Smooth muscle cell (in vitro differentiated cells): ENCODE measurements around the gene CDKN2D. TPM values are rescaled to one million over a fixed set of nuclear protein-coding genes. Genes with fewer than 3 reads are reported as not detected.
A peak's percentile ranks its signal among the peaks of the same experiment; 100 is the strongest.

Experiments used
- DNase-seq: peaks from one replicate; lab custom pipeline; 2025; ENCODE audit not compliant: unreplicated experiment; lab: John Stamatoyannopoulos, UW
- H2AFZ ChIP-seq: fragments of 200-600 bp; sonication (generic); 2 replicates; pipeline ENCODE4 v1.6.0; 2016; ENCODE audit warnings: antibody characterized with exemption, low read depth, mild to moderate bottlenecking
- H3F3A ChIP-seq: fragments of 200-600 bp; sonication (generic); 2 replicates; pipeline ENCODE4 v1.6.0; 2017; ENCODE audit warnings: antibody characterized with exemption, low read depth
- H3K27ac ChIP-seq: fragments of 200-600 bp; sonication (generic); 2 replicates; pipeline ENCODE4 v1.5.1; 2016; ENCODE audit warnings: low read depth, mild to moderate bottlenecking
- H3K27me3 ChIP-seq: fragments of 200-600 bp; sonication (generic); 2 replicates; pipeline ENCODE4 v1.6.1; 2016; ENCODE audit warnings: low read depth, mild to moderate bottlenecking
- H3K36me3 ChIP-seq: fragments of 200-600 bp; sonication (generic); 2 replicates; pipeline ENCODE4 v1.5.1; 2016; ENCODE audit warnings: low read depth
- H3K4me1 ChIP-seq: fragments of 200-600 bp; sonication (generic); 2 replicates; pipeline ENCODE4 v1.5.1; 2016; ENCODE audit warnings: low read depth
- H3K4me2 ChIP-seq: fragments of 200-600 bp; sonication (generic); 2 replicates; pipeline ENCODE4 v1.6.0; 2016; ENCODE audit warnings: mild to moderate bottlenecking
- H3K4me3 ChIP-seq: fragments of 200-600 bp; sonication (generic); 2 replicates; pipeline ENCODE4 v1.5.1; 2016; ENCODE audit warnings: mild to moderate bottlenecking
- H3K79me2 ChIP-seq: fragments of 200-600 bp; sonication (generic); 2 replicates; pipeline ENCODE4 v1.6.0; 2016; ENCODE audit warnings: low read depth, mild to moderate bottlenecking
- H3K9ac ChIP-seq: fragments of 200-600 bp; sonication (generic); 2 replicates; pipeline ENCODE4 v1.6.0; 2016; ENCODE audit warnings: low read depth
- H3K9me3 ChIP-seq: fragments of 200-600 bp; sonication (generic); replicated peaks from 2 replicates; pipeline ENCODE4 v1.5.1; 2016; ENCODE audit warnings: low read depth
- H4K20me1 ChIP-seq: fragments of 200-600 bp; sonication (generic); 2 replicates; pipeline ENCODE4 v1.6.0; 2016; ENCODE audit warnings: low read depth
- CTCF ChIP-seq: fragments of 200-600 bp; sonication (generic); IDR thresholded peaks from 2 replicates; pipeline ENCODE4 v1.5.1; 2017; ENCODE audit warnings: borderline replicate concordance, mild to moderate bottlenecking, antibody characterized with exemption; ENCODE audit not compliant: insufficient read depth, poor library complexity, severe bottlenecking
- WGBS: methylation state at CpG from one replicate; pipeline ENCODE4 v1.1.7; 2016; ENCODE audit warnings: low lambda C conversion rate; 5-methylcytosine and 5-hydroxymethylcytosine counted together
- polyA plus RNA-seq: library from polyadenylated mRNA; unstranded; fragments of >200 nt; fragmentation: Nextera tagmentation; extraction: Ambion mirVana; gene quantifications from 2 replicates; pipeline ENCODE4 v1.2.1, GENCODE V29; 2016
- total RNA-seq: library from RNA; depleted of rRNA; stranded (reverse); fragments of >200 nt; gene quantifications from 2 replicates; pipeline ENCODE4 v1.2.3, GENCODE V29; 2014

CDKN2D gene
- total and polyA plus RNA-seq, 2 experiments from 2014 or later = 5.4 to 25.3 TPM

GRCh38 chr19:10566408-10566657, 2.4 kb downstream of the CDKN2D start:
- Histone ChIP-seq H3K27ac (peak overlapping the region; percentile 33), H2AFZ (no peak overlapping the region), H4K20me1 (no peaks in the 10 kb centered on the region), H3K4me2 (peak overlapping the region; percentile 94), H3K4me1 (peaks cover 18% of the 10 kb centered on the region), H3K27me3 (no peaks in the 10 kb centered on the region), H3K79me2 (peaks cover 12% of the 10 kb centered on the region), H3F3A (peaks cover 14% of the 10 kb centered on the region), H3K9me3 (no peaks in the 10 kb centered on the region), H3K4me3 (peak overlapping the region; percentile 65), H3K36me3 (no peaks in the 10 kb centered on the region), H3K9ac (no peak overlapping the region)
- WGBS = 40% methylated on average over 4 of the region's 4 CpGs
- no peak for DNase-seq
- no peak for TF ChIP-seq CTCF

- DNase-seq = peak; percentile 96
- Histone ChIP-seq H3K4me3 (peak within 1 kb of the TSS; percentile 65), H3K79me2 (peaks cover 12% of the 10 kb centered on the region), H3K27ac (peak within 1 kb of the TSS; percentile 33), H3K36me3 (no peaks in the 10 kb centered on the region), H3K27me3 (no peaks in the 10 kb centered on the region), H3K9ac (peak within 1 kb of the TSS; percentile 71), H4K20me1 (no peaks in the 10 kb centered on the region), H3K9me3 (no peaks in the 10 kb centered on the region), H2AFZ (peak within 1 kb of the TSS; percentile 60), H3F3A (peaks cover 14% of the 10 kb centered on the region), H3K4me2 (peak within 1 kb of the TSS; percentile 94), H3K4me1 (peaks cover 18% of the 10 kb centered on the region)
- peak; percentile 11 for TF ChIP-seq CTCF
- WGBS = 2% methylated on average over 21 of the region's 94 CpGs
Observed at GRCh38 chr19:10565567-10566407, 3.0 kb downstream of the CDKN2D start, which contains the start of gene KRI1. Gene KRI1, minus strand, starts transcription at chr19:10566010. Its CDS starts 11 bp downstream, at chr19:10565999.

GRCh38 chr19:10565028-10565566, 3.7 kb downstream of the CDKN2D start:
- Histone ChIP-seq H3K4me1 (peaks cover 18% of the 10 kb centered on the region), H4K20me1 (no peaks in the 10 kb centered on the region), H3K27me3 (no peaks in the 10 kb centered on the region), H3K9ac (peak overlapping the region; percentile 71), H2AFZ (peak overlapping the region; percentile 60), H3K9me3 (no peaks in the 10 kb centered on the region), H3F3A (peaks cover 14% of the 10 kb centered on the region), H3K4me3 (peak overlapping the region; percentile 65), H3K36me3 (no peaks in the 10 kb centered on the region), H3K79me2 (peaks cover 12% of the 10 kb centered on the region), H3K4me2 (peak overlapping the region; percentile 94), H3K27ac (no peak overlapping the region)
- WGBS = 24% methylated on average over 9 of the region's 10 CpGs
- TF ChIP-seq CTCF = no peak
- no peak for DNase-seq
